ENCODE measurements around the gene CMIP. TPM values are rescaled to one million over a fixed set of nuclear protein-coding genes. Genes with fewer than 3 reads are reported as not detected.

The CMIP gene
- total RNA-seq, 1 experiment from 2014 or later = 63.7 TPM

GRCh38 chr16:81558444-81559175 lies 114.0 kb downstream of the CMIP start:
- Mint-ChIP-seq H3K9me3 (no peaks in the 10 kb centered on the region), H3K4me3 (no peak overlapping the region), H3K27me3 (ENCODE audit: low read depth) (no peaks in the 10 kb centered on the region), H3K36me3 (no peaks in the 10 kb centered on the region), H3K4me1 (peaks cover 14% of the 10 kb centered on the region), H3K27ac (no peak overlapping the region)
- ChIA-PET POLR2A (no interaction called here), CTCF (interaction anchor here (1.0 kb wide), 1 partner anchor 27 kb away, joined by 6 read pairs; no protein-coding TSS in a partner anchor)
- TF ChIP-seq ZNF121 (CRISPR knock-in tag; IDR thresholded peaks at IDR 0.05) = no peak
- no peak for TF ChIP-seq SOX15 (CRISPR knock-in tag; IDR thresholded peaks at IDR 0.05)
- no peak for TF ChIP-seq KAT7 (CRISPR knock-in tag; IDR thresholded peaks at IDR 0.05; ENCODE audit: borderline replicate concordance)
- no peak for TF ChIP-seq ZNF425 (CRISPR knock-in tag; conservative IDR thresholded peaks at IDR 0.05)
- no peak for TF ChIP-seq ATF1 (CRISPR knock-in tag; IDR thresholded peaks at IDR 0.05)
- TF ChIP-seq, protein P1, sequence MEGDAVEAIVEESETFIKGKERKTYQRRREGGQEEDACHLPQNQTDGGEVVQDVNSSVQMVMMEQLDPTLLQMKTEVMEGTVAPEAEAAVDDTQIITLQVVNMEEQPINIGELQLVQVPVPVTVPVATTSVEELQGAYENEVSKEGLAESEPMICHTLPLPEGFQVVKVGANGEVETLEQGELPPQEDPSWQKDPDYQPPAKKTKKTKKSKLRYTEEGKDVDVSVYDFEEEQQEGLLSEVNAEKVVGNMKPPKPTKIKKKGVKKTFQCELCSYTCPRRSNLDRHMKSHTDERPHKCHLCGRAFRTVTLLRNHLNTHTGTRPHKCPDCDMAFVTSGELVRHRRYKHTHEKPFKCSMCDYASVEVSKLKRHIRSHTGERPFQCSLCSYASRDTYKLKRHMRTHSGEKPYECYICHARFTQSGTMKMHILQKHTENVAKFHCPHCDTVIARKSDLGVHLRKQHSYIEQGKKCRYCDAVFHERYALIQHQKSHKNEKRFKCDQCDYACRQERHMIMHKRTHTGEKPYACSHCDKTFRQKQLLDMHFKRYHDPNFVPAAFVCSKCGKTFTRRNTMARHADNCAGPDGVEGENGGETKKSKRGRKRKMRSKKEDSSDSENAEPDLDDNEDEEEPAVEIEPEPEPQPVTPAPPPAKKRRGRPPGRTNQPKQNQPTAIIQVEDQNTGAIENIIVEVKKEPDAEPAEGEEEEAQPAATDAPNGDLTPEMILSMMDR (IDR thresholded peaks at IDR 0.05) = no peak
- no peak for TF ChIP-seq SP1 (CRISPR knock-in tag; conservative IDR thresholded peaks at IDR 0.05)
- TF ChIP-seq CREM (CRISPR knock-in tag; IDR thresholded peaks at IDR 0.05) = no peak
- TF ChIP-seq NFATC4 (CRISPR knock-in tag; IDR thresholded peaks at IDR 0.05) = no peak
- TF ChIP-seq ATF3 (CRISPR knock-in tag; conservative IDR thresholded peaks at IDR 0.05) = no peak
- TF ChIP-seq, protein P2, sequence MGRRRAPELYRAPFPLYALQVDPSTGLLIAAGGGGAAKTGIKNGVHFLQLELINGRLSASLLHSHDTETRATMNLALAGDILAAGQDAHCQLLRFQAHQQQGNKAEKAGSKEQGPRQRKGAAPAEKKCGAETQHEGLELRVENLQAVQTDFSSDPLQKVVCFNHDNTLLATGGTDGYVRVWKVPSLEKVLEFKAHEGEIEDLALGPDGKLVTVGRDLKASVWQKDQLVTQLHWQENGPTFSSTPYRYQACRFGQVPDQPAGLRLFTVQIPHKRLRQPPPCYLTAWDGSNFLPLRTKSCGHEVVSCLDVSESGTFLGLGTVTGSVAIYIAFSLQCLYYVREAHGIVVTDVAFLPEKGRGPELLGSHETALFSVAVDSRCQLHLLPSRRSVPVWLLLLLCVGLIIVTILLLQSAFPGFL (CRISPR knock-in tag; IDR thresholded peaks at IDR 0.05; ENCODE audit: borderline replicate concordance) = no peak
- ATAC-seq (peak; percentile 62), DNase-seq (ENCODE audit: low spot score) (no peak)

- Mint-ChIP-seq H3K4me3 (no peak overlapping the region), H3K36me3 (no peaks in the 10 kb centered on the region), H3K27me3 (ENCODE audit: low read depth) (no peaks in the 10 kb centered on the region), H3K4me1 (peaks cover 13% of the 10 kb centered on the region), H3K27ac (no peak overlapping the region), H3K9me3 (no peaks in the 10 kb centered on the region)
- CTCF ChIA-PET = no interaction called here
- ATAC-seq (no peak), DNase-seq (ENCODE audit: low spot score) (no peak)
- POLR2A ChIA-PET = no interaction called here
- no peak for TF ChIP-seq ZBTB43 (CRISPR knock-in tag; IDR thresholded peaks at IDR 0.05)
- TF ChIP-seq, protein P3, sequence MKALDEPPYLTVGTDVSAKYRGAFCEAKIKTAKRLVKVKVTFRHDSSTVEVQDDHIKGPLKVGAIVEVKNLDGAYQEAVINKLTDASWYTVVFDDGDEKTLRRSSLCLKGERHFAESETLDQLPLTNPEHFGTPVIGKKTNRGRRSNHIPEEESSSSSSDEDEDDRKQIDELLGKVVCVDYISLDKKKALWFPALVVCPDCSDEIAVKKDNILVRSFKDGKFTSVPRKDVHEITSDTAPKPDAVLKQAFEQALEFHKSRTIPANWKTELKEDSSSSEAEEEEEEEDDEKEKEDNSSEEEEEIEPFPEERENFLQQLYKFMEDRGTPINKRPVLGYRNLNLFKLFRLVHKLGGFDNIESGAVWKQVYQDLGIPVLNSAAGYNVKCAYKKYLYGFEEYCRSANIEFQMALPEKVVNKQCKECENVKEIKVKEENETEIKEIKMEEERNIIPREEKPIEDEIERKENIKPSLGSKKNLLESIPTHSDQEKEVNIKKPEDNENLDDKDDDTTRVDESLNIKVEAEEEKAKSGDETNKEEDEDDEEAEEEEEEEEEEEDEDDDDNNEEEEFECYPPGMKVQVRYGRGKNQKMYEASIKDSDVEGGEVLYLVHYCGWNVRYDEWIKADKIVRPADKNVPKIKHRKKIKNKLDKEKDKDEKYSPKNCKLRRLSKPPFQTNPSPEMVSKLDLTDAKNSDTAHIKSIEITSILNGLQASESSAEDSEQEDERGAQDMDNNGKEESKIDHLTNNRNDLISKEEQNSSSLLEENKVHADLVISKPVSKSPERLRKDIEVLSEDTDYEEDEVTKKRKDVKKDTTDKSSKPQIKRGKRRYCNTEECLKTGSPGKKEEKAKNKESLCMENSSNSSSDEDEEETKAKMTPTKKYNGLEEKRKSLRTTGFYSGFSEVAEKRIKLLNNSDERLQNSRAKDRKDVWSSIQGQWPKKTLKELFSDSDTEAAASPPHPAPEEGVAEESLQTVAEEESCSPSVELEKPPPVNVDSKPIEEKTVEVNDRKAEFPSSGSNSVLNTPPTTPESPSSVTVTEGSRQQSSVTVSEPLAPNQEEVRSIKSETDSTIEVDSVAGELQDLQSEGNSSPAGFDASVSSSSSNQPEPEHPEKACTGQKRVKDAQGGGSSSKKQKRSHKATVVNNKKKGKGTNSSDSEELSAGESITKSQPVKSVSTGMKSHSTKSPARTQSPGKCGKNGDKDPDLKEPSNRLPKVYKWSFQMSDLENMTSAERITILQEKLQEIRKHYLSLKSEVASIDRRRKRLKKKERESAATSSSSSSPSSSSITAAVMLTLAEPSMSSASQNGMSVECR (CRISPR knock-in tag; IDR thresholded peaks at IDR 0.05; ENCODE audit: borderline replicate concordance) = no peak
- TF ChIP-seq ZSCAN18 (CRISPR knock-in tag; IDR thresholded peaks at IDR 0.05) = no peak
These were observed 116.5 kb downstream of the CMIP start for GRCh38 chr16:81560979-81561657.

All from WTC11 (cell line).